Thoracic aorta (tissue), 2 donors: ENCODE data around the gene SLC6A15. TPM values are rescaled to one million over a fixed set of nuclear protein-coding genes. Genes with fewer than 3 reads are reported as not detected.
A peak's percentile ranks its signal among the peaks of the same experiment; 100 is the strongest.

Experiments
- ATAC-seq: fragments of 150-250 bp; one replicate; pipeline ENCODE4 v1.8.0; 2017; ENCODE audit warnings: low read depth; ENCODE audit not compliant: insufficient number of reproducible peaks, low FRiP score
- DNase-seq: peaks from one replicate; pipeline ENCODE4 v3.0.0-alpha.2; 2020; ENCODE audit warnings: low spot score
- H3K27ac ChIP-seq, 2 donors: fragments of 200-600 bp; sonication (generic); 1 replicate in 1 of 2; 2 replicates in 1 of 2; pipeline ENCODE4 v1.5.1; 2016; ENCODE audit warnings: mild to moderate bottlenecking in 2 of 2, moderate library complexity in 2 of 2
- H3K27me3 ChIP-seq: fragments of 200-600 bp; sonication (generic); replicated peaks from 2 replicates; pipeline ENCODE4 v1.6.0; 2016; ENCODE audit warnings: mild to moderate bottlenecking; ENCODE audit not compliant: insufficient read depth
- H3K36me3 ChIP-seq: fragments of 200-600 bp; sonication (generic); one replicate; pipeline ENCODE4 v1.5.1; 2016
- H3K4me1 ChIP-seq, 2 donors: fragments of 200-600 bp; sonication (generic); 1 replicate in 1 of 2; 2 replicates in 1 of 2; pipeline versions ENCODE4 v1.5.1 to v1.6.0; 2016; ENCODE audit warnings: low read depth in 2 of 2, mild to moderate bottlenecking in 1 of 2; ENCODE audit not compliant: control insufficient read depth in 1 of 2
- H3K4me3 ChIP-seq: fragments of 200-600 bp; sonication (generic); 2 replicates; pipeline ENCODE4 v1.5.1; 2016; ENCODE audit warnings: mild to moderate bottlenecking
- H3K9me3 ChIP-seq: fragments of 200-600 bp; sonication (generic); 2 replicates; pipeline ENCODE4 v1.5.1; 2016
- total RNA-seq, 2 donors: library from RNA; depleted of rRNA; stranded (reverse); fragments of >200 nt; gene quantifications; one replicate each; pipeline versions ENCODE4 v1.1.0 to v1.2.3, GENCODE V29; 2016
- TF ChIP-seq, protein P1 (sequence below): fragments of 200-600 bp; sonication (generic); IDR thresholded peaks from one replicate; pipeline ENCODE4 v1.5.1; 2019; ENCODE audit warnings: antibody characterized with exemption

SLC6A15 gene
- total RNA-seq, 2 donors from 2014 or later: 1.1 TPM; not detected in 1

DNA sequence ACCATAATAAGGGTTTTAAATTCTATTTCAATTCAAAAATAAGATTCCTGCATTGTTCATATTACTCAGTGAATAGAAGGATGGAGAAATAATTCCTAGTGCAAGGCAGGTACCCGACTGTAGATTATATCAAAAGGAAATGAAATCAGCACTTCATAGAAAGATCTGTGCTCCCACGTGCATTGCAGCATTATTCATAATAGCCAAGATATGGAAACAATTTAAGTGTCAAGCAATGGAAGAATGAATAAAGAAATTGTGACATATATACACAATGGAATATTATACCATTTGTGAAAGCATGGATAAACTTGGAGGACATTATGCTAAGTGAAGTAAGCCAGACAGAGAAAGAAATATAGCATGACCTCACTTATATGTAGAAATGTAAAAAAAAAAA lies 53.8 kb downstream of the SLC6A15 start:
- no peak for ATAC-seq
- no peaks in the 10 kb centered on the region for H3K9me3 ChIP-seq
- H3K4me1 ChIP-seq: no peaks in the 10 kb centered on the region
- no peaks in the 10 kb centered on the region for H3K27me3 ChIP-seq
- H3K36me3 ChIP-seq: no peaks in the 10 kb centered on the region
- TF ChIP-seq, protein P1, sequence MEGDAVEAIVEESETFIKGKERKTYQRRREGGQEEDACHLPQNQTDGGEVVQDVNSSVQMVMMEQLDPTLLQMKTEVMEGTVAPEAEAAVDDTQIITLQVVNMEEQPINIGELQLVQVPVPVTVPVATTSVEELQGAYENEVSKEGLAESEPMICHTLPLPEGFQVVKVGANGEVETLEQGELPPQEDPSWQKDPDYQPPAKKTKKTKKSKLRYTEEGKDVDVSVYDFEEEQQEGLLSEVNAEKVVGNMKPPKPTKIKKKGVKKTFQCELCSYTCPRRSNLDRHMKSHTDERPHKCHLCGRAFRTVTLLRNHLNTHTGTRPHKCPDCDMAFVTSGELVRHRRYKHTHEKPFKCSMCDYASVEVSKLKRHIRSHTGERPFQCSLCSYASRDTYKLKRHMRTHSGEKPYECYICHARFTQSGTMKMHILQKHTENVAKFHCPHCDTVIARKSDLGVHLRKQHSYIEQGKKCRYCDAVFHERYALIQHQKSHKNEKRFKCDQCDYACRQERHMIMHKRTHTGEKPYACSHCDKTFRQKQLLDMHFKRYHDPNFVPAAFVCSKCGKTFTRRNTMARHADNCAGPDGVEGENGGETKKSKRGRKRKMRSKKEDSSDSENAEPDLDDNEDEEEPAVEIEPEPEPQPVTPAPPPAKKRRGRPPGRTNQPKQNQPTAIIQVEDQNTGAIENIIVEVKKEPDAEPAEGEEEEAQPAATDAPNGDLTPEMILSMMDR: no peak
- H3K27ac ChIP-seq: no peak overlapping the region
- DNase-seq: no peak
- no peak overlapping the region for H3K4me3 ChIP-seq

DNA sequence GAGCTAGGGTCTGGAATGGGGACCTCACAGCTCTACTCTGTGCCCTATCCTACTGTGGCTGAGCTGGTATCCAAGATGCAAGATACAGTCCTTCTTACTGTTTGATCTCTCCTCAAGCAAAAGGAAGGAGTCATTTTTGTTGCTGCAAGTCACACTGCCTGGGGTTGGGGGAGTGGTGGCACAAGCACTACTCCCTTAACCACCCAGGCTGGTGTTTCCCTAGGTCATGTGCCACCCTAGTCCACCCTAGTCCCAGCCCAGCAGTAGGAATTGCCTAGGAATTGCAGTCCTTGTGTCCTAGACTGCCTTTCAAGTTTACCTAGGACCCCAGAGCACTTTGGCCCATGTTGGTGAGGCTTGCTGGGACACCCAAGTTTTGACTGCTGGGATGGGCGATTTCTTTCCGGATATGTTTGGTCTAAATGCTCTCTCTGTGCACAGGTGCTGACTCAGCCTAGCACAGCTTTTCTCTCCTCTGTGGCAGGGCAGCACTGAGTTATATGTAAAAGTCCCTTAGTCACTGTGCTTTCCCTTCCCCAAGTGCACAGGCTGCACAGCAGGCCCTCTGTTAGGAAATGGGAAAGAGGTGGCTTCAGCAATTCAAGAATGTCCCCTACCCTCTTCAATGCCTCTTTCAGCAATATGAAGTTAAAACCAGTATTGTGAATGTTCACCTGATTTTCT lies 54.9 kb downstream of the SLC6A15 start:
- Histone ChIP-seq H3K9me3 (no peaks in the 10 kb centered on the region), H3K27ac (no peak overlapping the region), H3K4me1 (no peaks in the 10 kb centered on the region), H3K27me3 (no peaks in the 10 kb centered on the region), H3K36me3 (no peaks in the 10 kb centered on the region), H3K4me3 (no peak overlapping the region)
- TF ChIP-seq, protein P1: no peak
- DNase-seq (no peak), ATAC-seq (no peak)

DNA sequence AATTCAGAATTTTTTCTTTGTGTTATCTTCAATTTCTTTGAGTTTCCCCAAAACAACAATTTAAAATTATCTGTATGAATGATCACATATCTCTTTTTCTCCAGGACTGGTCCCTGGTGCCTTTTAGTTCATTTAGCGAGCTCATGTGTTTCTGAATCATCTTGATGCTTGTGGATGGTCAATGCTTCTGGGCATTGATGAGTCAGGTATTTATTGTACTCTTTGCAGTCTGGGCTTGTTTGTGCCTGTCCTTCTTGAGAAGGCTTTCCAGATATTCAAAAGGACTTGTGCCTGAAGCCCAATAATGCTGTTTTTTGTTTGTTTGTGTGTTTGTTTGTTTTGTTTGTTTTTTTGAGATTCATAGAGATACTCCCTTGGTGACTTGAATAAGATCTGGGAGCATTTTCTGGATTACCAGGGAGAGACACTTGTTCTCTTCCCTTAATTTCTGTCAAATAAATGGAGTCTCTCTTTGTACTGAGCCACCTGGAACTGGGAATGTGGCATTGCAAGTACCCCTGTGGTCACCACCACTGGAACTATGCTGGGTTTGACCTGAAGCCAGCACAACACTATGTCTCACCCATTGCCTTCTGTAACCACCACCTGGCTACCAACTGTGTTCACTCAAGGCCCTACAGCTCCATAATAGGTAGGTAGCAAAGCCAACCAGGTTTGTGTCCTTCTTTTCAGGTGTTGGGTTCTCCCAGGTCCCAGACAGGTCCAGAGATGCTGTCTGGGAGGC lies 56.3 kb downstream of the SLC6A15 start:
- Histone ChIP-seq H3K4me1 (no peaks in the 10 kb centered on the region), H3K27me3 (no peaks in the 10 kb centered on the region), H3K4me3 (no peak overlapping the region), H3K9me3 (no peaks in the 10 kb centered on the region), H3K36me3 (no peaks in the 10 kb centered on the region), H3K27ac (no peak overlapping the region)
- DNase-seq: no peak
- TF ChIP-seq, protein P1: no peak
- no peak for ATAC-seq

DNA sequence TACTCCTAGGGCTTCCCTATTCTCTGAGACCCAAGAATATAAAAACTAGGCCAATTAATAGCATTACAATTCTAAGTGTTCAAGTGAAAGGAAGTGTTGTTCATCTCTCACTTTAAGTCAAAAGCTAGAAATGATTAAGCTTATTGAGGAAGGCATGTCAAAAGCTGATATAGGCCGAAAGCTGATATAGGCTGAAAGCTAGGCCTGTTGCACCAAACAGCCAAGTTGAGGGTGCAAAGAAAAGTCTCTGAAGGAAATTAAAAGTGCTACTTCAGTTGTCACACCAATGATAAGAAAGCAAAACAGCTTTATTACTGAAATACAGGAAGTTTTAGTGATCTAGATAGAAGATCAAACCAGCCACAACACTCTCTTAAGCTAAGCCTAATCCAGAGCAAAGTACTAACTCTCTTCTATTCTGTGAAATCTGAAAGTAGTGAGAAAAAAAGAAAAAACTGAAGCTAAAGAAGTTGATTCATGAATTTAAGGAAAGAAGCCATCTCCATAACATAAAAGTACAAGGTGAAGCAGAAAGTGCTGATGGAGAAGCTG lies 68.9 kb downstream of the SLC6A15 start:
- DNase-seq: no peak
- TF ChIP-seq, protein P1: no peak
- Histone ChIP-seq H3K4me3 (no peak overlapping the region), H3K27me3 (no peaks in the 10 kb centered on the region), H3K4me1 (no peaks in the 10 kb centered on the region), H3K27ac (no peak overlapping the region), H3K9me3 (no peaks in the 10 kb centered on the region), H3K36me3 (no peaks in the 10 kb centered on the region)
- no peak for ATAC-seq

DNA sequence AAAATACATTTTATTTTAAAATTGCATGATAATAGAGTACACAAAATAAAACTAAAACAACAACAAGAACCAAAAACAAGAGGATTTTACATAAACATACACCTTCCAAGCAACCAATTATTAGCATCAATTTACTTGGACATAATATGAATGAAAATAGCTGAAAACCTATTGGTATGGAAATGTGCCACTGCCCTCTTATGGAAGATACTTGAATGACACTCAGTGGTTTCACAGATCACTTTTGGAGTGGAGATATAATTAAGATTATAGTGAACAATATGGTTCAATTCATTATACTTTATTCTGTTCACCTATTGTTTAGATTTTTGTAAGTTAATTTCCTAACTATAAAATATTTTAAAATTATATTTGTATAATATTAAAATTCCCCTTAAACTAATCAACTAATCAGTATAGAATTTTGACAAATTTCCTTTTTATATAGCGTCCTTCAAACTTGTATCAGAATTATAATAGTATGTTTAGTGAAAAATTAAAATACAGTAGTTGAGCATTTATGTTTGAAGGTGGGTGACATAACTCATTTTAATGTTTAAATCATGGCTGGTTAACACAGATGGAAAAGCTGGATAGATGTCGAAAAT lies 70.1 kb downstream of the SLC6A15 start:
- TF ChIP-seq, protein P1: peak; percentile 27
- no peaks in the 10 kb centered on the region for H3K9me3 ChIP-seq
- no peak overlapping the region for H3K4me3 ChIP-seq
- DNase-seq: no peak
- H3K4me1 ChIP-seq: no peaks in the 10 kb centered on the region
- H3K27me3 ChIP-seq: no peaks in the 10 kb centered on the region
- no peak for ATAC-seq
- no peak overlapping the region for H3K27ac ChIP-seq
- H3K36me3 ChIP-seq: no peaks in the 10 kb centered on the region
